HG02642 (cell line): ENCODE results near the gene SRPK2.
"Not testable (repeated sequence)": the region's sequence is repeated elsewhere in the genome, so short reads cannot be mapped to it uniquely, and the experiment has no call there.

Experiments
- ATAC-seq: cut with Tn5 transposase; IDR thresholded peaks from one replicate; pipeline ENCODE4 v1.9.1; 2021; ENCODE audit warnings: mild to moderate bottlenecking; ENCODE audit not compliant: unreplicated experiment, poor library complexity

Gene SRPK2

GRCh38 chr7:105388356-105389087 lies at the start of gene SRPK2:
Gene SRPK2 (minus strand): TSS chr7:105388921.
- ATAC-seq = peak; percentile 84

- no peak for ATAC-seq
Measured at GRCh38 chr7:105438254-105438653, 49.5 kb upstream of the SRPK2 start.

DNA sequence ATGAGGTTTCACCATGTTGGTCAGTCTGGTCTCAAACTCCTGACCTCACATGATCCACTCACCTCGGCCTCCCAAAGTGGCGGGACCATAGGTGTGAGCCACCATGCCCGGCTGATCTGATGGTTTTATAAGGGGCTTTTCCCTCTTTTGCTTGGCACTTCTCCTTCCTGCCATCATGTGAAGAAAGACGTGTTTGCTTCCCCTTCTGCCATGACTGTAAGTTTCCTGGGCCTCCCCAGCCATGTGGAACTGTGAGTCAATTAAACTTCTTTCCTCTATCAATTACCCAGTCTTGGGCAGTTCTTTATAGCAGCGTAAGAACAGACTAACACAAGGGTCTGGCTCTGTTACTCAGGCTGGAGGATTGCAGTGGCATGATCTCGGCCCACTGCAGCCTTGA lies 48.6 kb upstream of the SRPK2 start:
- ATAC-seq = not testable (repeated sequence)

DNA sequence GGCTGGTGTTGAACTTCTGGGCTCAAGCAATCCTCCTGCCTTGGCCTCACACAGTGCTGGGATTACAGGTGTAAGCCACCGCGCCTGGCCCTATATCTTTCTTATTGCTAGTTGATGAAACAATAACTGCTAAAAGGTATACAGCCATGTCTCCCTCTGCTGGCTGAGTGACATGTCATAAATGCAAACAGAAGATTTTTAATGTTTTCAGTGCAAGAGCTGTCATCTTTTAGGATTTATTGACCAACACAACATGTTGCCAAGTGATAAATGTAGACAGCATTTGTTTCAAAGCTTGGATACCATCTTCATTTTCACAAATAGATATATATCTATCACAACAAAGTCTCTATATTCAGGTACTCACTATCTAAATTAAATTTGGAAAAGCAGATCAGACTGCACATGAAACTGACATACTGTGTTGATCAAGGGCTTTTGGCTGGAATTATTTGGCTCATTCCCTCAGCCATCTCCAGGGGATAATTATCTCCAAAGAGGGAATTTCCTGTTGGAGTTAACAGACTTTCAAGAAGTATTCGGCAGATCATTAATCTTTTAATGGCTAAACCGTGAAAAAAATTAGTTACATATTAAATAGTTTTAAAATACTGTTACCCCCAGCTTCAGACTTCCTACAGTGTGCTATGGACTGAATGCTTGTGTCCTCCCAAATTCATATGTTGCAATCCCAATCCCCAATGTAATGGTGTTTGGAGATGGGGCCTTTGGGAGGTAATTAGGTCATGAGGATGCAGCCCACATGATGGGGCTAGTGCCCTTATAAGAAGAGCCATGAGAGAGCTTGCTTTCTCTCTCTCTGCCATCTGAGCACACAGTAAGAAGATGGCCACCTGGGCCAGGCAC lies 41.3 kb upstream of the SRPK2 start:
- no peak for ATAC-seq

- ATAC-seq = no peak
Measured at GRCh38 chr7:105426606-105427146, 38.0 kb upstream of the SRPK2 start.

DNA sequence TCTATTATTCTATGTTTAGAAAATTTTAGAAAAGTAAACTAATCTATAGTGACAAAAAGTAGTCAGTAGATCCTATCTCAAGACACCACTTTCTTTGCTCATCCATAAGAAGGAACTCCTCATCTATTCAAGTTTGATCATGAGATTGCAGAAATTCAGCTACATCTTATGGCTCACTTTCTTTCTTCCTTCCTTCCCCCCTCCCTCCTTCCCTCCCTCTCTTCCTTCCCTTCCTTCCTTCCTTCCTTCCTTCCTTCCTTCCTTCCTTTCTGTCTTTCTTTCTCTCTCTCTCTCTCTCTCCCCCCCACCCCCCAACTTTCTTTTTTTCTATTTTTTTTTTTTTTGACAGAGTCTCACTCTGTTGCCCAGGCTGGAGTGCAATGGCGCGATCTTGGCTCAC lies 35.3 kb upstream of the SRPK2 start:
- ATAC-seq = no peak

DNA sequence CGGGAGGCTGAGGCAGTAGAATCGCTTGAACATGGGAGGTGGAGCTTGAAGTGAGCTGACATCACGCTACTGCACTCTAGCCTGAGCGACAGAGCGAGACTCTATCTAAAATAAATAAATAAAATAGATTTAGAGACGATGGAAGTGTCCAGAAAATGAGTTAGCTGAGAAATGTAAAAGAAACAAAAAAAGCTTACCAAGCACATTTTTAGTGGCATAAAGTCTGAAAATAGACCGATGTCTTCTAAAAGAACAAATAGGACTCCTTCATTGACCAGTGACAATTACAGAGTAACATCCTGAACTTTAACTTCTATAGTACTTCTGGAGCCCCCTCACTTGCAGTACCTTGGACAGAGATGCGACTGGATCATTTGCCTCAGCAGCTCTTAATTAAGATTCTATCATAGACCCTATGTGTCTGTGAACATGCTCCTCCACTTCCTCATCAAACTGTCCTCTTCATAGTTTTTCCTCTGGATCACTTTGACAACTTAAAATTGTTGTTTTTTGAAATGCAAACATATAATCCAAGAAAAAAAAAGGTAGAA lies 25.2 kb upstream of the SRPK2 start:
- no peak for ATAC-seq

DNA sequence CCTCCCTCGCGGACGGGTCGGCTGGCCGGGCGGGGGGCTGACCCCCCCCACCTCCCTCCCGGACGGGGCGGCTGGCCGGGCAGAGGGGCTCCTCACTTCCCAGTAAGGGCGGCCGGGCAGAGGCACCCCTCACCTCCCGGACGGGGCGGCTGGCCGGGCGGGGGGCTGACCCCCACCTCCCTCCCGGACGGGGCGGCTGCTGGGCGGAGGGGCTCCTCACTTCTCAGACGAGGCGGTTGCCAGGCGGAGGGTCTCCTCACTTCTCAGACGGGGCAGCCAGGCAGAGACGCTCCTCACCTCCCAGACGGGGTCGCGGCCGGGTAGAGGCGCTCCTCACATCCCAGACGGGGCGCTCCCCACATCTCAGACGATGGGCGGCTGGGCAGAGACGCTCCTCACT lies 22.1 kb upstream of the SRPK2 start:
- ATAC-seq = not testable (repeated sequence)

DNA sequence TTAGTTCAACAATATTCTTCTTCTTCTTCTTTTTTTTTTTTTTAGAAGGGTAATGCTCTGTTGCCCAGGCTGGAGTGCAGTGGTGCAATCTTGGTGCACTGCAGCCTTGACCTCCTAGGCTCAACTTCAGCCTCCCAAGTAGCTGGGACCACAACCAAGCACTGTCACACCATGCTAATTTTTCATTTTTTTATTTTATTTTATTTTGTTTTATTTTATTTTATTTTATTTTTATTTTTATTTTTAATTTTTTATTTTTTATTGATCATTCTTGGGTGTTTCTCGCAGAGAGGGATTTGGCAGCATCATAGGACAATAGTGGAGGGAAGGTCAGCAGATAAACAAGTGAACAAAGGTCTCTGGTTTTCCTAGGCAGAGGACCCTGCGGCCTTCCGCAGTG lies 21.1 kb upstream of the SRPK2 start:
- ATAC-seq = not testable (repeated sequence)

DNA sequence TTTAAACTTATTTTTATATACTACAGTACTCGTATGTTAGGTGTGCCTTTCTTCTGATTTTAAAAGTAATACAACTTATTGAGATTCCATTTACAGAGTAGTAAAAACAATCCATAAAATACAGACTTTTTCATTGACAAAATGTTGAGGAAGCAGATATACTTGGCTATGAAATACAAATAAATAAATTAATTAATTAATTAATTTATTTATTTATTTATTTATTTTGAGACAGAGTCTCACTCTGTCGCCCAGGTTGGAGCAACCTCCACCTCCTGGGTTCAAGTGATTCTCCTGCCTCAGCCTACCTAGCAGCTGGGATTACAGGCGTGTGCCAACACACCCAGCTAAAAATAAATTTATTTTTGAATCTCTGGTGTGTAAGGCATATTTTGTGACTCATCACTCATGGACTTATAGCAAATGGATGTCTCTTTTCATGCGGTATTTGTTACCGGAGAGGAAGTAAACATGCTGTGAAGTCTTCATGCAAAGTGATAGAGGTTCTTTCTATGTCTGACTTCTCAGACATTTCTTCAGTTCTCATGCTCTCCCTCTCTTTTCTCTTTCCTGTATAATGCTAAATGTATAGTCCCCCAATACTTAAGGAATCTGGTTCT lies 20.2 kb upstream of the SRPK2 start:
- no peak for ATAC-seq

GRCh38 chr7:105403128-105403527 lies 14.4 kb upstream of the SRPK2 start:
- no peak for ATAC-seq

- no peak for ATAC-seq
Measured at GRCh38 chr7:105402221-105403095, 13.7 kb upstream of the SRPK2 start.

- ATAC-seq = no peak
Measured at GRCh38 chr7:105399043-105399725, 10.5 kb upstream of the SRPK2 start.

DNA sequence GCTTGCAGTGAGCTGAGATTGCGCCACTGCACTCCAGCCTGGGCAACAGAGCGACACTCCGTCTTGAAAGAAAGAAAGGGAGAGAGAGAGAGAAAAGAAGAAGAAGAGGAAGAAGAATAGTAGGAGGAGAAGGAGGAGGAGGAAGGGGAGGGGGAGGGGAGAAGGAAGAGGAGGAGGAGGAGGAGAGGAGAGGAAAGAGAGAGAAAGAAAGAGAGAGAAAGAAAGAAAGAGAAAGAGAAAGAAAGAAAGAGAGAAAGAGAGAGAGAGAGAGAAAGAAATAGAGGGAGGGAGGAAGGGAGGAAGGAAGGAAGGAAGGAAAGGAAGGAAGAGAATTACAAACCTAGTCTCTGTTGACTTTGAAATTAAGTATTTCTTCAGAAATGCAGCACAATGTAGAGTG lies 7.8 kb upstream of the SRPK2 start:
- no peak for ATAC-seq

DNA sequence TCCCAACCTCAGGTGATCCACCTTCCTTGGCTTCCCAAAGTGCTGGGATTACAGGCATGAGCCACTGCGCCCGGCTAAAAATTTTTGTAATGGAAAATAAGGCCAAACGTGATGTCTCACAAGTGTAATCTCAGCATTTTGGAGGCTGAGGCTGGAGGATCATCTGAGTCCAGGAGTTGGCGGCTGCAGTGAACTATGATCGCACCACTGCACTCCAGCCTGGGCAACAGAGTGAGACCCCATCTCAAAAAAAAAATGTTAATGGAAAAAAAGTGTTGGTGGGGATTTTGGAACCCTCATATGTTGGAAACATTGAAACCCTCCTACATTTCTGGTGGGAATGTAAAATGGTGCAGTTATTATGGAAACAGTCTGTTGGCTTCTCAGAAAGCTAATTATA lies 2.7 kb upstream of the SRPK2 start:
- no peak for ATAC-seq

DNA sequence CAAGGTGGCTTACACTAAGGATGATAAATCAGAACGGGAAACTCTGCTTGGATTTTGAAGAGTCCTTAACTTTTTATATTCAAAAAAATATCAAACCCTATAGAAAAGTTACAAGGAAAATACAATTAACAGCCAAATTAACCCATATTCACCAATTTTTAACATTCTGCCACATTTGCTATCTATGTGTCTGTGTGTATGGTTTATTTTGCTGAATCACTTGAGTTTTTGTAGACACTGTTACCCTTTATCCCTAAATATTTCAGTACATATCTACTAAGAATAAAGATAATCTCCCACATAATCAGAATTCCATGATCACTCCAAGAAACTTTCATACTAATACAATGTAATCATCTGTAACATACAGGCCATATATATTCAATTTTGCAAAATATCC lies 1.2 kb upstream of the SRPK2 start:
- ATAC-seq = no peak

DNA sequence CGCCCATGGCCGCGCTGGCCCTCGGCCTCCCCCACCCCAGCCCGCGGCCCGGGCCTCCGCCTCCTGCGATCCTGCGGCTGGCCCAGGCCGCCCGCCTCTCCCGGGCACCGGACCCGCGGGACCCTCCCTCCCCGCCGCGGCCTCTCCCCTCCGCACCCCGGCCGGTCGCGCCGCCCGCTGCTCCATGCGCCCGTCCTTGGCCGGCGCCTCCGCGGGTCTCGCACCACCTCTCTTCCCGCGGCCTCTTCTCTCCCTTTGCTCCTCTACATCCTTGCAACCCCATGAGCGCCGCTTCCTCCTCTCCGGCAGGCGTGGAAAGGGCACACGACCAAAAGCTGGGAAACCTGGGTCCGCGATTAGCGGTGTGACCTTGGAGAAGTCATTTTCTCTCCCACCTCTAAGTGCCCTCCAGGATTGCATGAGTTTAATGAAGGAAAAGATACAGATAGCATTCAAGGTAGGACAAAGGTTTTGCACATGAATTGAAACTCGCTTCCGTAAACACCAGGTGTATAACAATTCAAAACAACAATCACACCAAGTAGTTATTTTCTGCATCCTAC lies 448 bp upstream of the SRPK2 start:
- ATAC-seq = peak; percentile 31

- ATAC-seq = peak; percentile 43
Measured at GRCh38 chr7:105387508-105388355, 989 bp downstream of the SRPK2 start.
